ENCODE results near the gene ARMC6.

Gene ARMC6

GRCh38 chr19:19078801-19079200 is 45.4 kb downstream of the ARMC6 start:
- H3K4me3 ChIP-seq (replicated peaks; ENCODE audit: low read depth, low read length), result no peak overlapping the region
- DNase-seq (ENCODE audit: extremely low read depth, low read depth), result no peak
- TF ChIP-seq CTCF (IDR thresholded peaks at IDR 0.05; ENCODE audit: low read depth, low read length, missing control alignments), result no peak

- no peak for TF ChIP-seq CTCF (IDR thresholded peaks at IDR 0.05; ENCODE audit: low read depth, low read length, missing control alignments)
- H3K4me3 ChIP-seq (replicated peaks; ENCODE audit: low read depth, low read length), result no peak overlapping the region
- DNase-seq (ENCODE audit: extremely low read depth, low read depth), result no peak
These were observed 46.2 kb downstream of the ARMC6 start for GRCh38 chr19:19079571-19079970.

GRCh38 chr19:19081642-19082151 is 48.3 kb downstream of the ARMC6 start:
- DNase-seq (ENCODE audit: extremely low read depth, low read depth), result no peak
- no peak overlapping the region for H3K4me3 ChIP-seq (replicated peaks; ENCODE audit: low read depth, low read length)
- no peak for TF ChIP-seq CTCF (IDR thresholded peaks at IDR 0.05; ENCODE audit: low read depth, low read length, missing control alignments)

- DNase-seq (ENCODE audit: extremely low read depth, low read depth), result no peak
- no peak overlapping the region for H3K4me3 ChIP-seq (replicated peaks; ENCODE audit: low read depth, low read length)
- no peak for TF ChIP-seq CTCF (IDR thresholded peaks at IDR 0.05; ENCODE audit: low read depth, low read length, missing control alignments)
These were observed 50.2 kb downstream of the ARMC6 start for GRCh38 chr19:19083413-19084178.

GRCh38 chr19:19087676-19088075 is 54.3 kb downstream of the ARMC6 start:
- H3K4me3 ChIP-seq (replicated peaks; ENCODE audit: low read depth, low read length), result no peak overlapping the region
- TF ChIP-seq CTCF (IDR thresholded peaks at IDR 0.05; ENCODE audit: low read depth, low read length, missing control alignments), result no peak
- no peak for DNase-seq (ENCODE audit: extremely low read depth, low read depth)

- no peak overlapping the region for H3K4me3 ChIP-seq (replicated peaks; ENCODE audit: low read depth, low read length)
- TF ChIP-seq CTCF (IDR thresholded peaks at IDR 0.05; ENCODE audit: low read depth, low read length, missing control alignments), result no peak
- DNase-seq (ENCODE audit: extremely low read depth, low read depth), result no peak
These were observed 61.1 kb downstream of the ARMC6 start for GRCh38 chr19:19094513-19094912.
